Epithelial cell of esophagus (primary cell): ENCODE measurements around the gene PATE4.
"Not testable (repeated sequence)": the region's sequence is repeated elsewhere in the genome, so short reads cannot be mapped to it uniquely, and the experiment has no call there.

Experiments used
- DNase-seq: peaks from one replicate; pipeline ENCODE4 v3.0.0; 2010; ENCODE audit warnings: low read depth
- H3K4me3 ChIP-seq: 2 replicates; pipeline ENCODE4 v1.5.1; 2011; ENCODE audit warnings: mild to moderate bottlenecking, low read length, control low read depth
- TF ChIP-seq, protein P1 (sequence below): IDR thresholded peaks from 2 replicates; pipeline ENCODE4 v1.5.1; 2011; ENCODE audit warnings: low read depth, mild to moderate bottlenecking, low read length, control low read depth, inconsistent platforms; ENCODE audit not compliant: insufficient read depth; ENCODE audit errors: missing control alignments

Gene PATE4

DNA sequence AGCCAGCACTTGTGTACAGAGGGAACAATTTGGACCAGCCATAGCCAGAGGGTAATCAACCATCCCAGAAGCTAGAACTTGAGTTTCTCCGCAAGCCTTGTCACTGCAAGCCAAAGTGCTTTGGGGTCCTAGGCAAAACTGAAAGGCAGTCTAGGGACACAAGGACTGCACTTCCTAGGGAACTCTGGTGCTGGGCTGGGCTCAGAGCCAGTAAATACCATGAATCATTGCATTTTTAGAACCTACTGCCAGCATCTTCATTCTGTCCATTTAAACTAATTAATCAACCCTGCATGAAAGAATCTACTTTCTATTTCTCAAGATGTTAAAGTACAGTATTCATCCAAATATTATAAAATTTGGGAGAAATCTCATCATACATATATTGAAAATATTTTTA, 25.2 kb upstream of the PATE4 start:
- no peak overlapping the region for H3K4me3 ChIP-seq
- peak; percentile 14 for DNase-seq
- TF ChIP-seq, protein P1, sequence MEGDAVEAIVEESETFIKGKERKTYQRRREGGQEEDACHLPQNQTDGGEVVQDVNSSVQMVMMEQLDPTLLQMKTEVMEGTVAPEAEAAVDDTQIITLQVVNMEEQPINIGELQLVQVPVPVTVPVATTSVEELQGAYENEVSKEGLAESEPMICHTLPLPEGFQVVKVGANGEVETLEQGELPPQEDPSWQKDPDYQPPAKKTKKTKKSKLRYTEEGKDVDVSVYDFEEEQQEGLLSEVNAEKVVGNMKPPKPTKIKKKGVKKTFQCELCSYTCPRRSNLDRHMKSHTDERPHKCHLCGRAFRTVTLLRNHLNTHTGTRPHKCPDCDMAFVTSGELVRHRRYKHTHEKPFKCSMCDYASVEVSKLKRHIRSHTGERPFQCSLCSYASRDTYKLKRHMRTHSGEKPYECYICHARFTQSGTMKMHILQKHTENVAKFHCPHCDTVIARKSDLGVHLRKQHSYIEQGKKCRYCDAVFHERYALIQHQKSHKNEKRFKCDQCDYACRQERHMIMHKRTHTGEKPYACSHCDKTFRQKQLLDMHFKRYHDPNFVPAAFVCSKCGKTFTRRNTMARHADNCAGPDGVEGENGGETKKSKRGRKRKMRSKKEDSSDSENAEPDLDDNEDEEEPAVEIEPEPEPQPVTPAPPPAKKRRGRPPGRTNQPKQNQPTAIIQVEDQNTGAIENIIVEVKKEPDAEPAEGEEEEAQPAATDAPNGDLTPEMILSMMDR = no peak

GRCh38 chr11:125835748-125836147, 2.6 kb downstream of the PATE4 start:
- H3K4me3 ChIP-seq = no peak overlapping the region
- no peak for DNase-seq
- TF ChIP-seq, protein P1 = no peak

- TF ChIP-seq, protein P1 = no peak
- no peak for DNase-seq
- H3K4me3 ChIP-seq = no peak overlapping the region
Observed at GRCh38 chr11:125842321-125842948, 9.3 kb downstream of the PATE4 start.

- H3K4me3 ChIP-seq = no peak overlapping the region
- TF ChIP-seq, protein P1 = no peak
- DNase-seq = no peak
Observed at GRCh38 chr11:125846188-125846587, 13.1 kb downstream of the PATE4 start.

DNA sequence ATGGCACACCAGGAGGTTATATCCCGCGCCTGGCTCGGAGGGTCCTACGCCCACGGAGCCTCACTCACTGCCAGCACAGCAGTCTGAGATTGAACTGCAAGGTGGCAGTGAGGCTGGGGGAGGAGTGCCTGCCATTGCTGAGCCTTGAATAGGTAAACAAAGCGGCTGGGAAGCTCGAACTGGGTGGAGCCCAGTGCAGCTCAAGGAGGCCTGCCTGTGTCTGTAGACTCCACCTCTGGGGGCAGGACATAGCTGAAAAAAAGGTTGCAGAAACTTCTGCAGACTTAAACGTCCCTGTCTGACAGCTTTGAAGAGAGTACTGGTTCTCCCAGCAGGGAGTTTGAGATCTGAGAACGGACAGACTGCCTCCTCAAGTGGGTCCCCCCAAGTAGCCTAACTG, 24.6 kb downstream of the PATE4 start:
- H3K4me3 ChIP-seq, DNase-seq: not testable (repeated sequence)

GRCh38 chr11:125862786-125863185, 29.7 kb downstream of the PATE4 start:
- not testable (repeated sequence) for DNase-seq

GRCh38 chr11:125865354-125865753, 32.2 kb downstream of the PATE4 start:
- DNase-seq, H3K4me3 ChIP-seq: not testable (repeated sequence)

More at GRCh38 chr11:125862786-125863185, 29.7 kb downstream of the PATE4 start:
- H3K4me3 ChIP-seq = not testable (repeated sequence)

DNA sequence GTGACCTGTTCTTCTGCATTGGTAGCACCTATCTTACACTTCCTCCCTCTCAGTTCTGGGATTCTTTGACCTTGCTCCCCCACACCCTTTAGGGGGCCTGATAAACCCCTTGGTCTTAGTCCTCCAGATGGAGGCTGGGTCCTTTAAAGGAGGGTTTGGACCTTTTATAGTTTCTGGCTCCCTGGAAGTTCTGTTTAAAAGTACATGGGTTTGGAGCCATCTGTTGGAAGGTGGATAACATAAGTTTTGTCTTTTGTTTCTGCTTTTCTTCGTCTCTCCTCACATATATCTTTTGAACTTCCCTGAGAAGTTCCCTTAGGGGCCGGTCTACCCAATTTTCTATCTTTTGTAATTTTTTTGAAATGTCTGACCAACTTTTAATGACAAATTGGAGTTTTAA, 36.4 kb downstream of the PATE4 start:
- TF ChIP-seq, protein P1 = no peak
- DNase-seq = no peak
- no peak overlapping the region for H3K4me3 ChIP-seq
